NCI-H446 (cell line): ENCODE measurements around the gene ZBTB33.

Experiments used
- DNase-seq, 2 experiments: peaks; one replicate each; lab custom pipeline; 2025; lab: John Stamatoyannopoulos, UW

Gene ZBTB33

DNA sequence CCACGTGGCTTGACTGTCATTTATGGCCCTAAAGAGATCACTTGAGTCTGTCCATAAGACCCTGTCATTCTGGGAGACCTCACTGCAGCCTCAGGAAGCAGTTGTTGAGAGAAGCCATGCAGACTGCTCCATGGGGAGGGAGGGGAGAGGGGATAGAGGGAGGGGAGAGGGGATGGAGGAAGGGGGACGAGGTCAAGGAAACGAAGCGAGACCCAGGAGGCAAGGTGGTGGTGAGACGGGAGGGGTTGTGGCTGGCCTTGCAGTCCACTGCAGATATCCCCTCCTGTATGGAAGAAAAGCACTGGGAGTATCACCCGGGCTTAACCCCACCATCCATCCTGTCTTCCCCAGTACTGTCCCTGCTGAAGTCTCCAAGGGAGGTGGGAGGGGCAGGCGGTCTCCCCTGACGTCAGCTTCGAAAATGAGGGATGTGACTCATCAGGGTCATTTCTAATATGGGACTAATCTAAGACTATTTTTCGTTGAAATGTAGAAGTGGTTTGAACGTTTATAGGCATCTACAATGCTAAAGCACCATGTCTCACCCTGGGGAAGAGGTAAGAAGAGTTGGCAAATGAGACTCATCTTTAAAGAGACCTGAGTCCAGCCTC, 55.0 kb downstream of the ZBTB33 start:
- DNase-seq, result no peak

DNA sequence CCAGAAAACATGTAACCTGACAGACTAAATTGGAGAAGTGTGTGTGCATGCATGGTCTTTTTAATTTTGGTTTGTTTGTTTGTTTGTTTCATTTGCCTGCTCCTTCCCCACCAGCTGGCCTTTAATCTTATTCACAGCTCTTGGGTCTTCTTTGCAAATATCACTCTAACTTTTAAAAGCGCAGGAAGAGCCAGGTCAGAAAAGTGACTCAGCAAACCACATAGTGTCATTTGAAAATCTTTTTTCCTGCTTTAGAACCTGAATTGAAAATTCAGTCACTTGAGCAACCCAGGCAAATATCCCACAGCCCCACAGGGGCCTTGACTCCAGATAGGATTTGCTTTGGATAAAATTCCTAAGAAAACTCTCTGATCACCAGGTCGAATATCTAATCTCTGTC, 56.0 kb downstream of the ZBTB33 start:
- DNase-seq, result no peak
